ENCODE measurements around the gene ZNF716.

ZNF716 gene

DNA sequence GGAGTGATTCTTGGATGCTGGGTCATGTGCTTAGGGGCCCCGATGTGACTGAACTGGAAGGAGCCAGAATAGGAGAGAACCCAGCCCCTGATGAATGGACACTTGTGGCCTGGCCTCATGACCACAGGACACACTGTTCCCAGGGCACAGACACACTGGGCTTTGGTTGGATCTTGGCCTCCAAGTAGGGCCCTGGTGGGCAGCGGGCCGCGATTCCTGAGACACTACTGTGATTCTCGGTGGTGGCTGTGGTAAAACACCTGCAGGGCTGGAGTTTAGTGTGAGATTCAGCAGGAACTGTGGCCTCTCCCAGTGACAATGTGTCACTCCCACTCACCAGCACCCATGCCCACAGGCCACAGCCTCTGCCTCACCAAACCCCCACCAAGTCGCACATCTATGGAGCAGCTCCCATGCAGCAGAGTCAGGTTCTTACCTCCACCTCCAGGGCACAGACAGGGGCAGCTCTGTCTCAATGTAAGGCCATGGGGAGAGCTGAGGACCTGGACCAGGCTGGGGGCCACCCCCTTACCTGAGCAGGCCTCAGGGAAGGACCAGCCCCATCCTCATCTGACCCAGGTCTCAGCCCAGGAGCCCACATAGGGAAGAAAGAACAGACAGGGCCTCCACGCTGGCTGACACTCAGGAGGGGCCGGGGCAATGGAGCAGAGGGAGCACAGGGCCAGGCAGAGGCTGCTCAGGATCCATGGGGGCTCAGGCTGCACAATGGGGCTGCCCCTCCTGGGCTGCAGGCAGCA, 33.2 kb upstream of the ZNF716 start:
- DNase-seq (ENCODE audit: low read depth), result no peak
- TF ChIP-seq, protein P1, sequence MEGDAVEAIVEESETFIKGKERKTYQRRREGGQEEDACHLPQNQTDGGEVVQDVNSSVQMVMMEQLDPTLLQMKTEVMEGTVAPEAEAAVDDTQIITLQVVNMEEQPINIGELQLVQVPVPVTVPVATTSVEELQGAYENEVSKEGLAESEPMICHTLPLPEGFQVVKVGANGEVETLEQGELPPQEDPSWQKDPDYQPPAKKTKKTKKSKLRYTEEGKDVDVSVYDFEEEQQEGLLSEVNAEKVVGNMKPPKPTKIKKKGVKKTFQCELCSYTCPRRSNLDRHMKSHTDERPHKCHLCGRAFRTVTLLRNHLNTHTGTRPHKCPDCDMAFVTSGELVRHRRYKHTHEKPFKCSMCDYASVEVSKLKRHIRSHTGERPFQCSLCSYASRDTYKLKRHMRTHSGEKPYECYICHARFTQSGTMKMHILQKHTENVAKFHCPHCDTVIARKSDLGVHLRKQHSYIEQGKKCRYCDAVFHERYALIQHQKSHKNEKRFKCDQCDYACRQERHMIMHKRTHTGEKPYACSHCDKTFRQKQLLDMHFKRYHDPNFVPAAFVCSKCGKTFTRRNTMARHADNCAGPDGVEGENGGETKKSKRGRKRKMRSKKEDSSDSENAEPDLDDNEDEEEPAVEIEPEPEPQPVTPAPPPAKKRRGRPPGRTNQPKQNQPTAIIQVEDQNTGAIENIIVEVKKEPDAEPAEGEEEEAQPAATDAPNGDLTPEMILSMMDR (IDR thresholded peaks at IDR 0.05; ENCODE audit: low read depth, low read length, missing control alignments), result no peak
- H3K4me3 ChIP-seq (ENCODE audit: low read depth, low read length), result no peak overlapping the region

DNA sequence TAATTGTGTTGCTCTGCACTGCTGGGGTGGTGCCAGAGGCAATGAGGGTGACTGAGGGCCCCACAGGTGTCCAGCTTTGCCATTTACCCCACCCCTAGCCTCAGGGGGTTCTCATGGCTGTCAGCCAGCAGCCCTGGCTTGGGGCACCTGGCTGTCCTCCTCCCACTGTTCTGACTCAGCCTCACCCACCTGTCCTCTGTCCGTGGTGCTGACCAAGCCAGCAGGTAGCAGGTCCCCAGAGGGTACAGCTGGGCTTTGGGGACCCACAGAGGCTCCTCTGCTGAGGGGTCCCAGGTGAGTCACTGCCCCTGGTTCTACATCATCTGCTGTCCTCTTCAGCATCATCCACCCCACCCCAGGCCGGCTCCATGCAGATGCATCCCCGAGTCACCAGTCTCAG, 32.2 kb upstream of the ZNF716 start:
- no peak overlapping the region for H3K4me3 ChIP-seq (ENCODE audit: low read depth, low read length)
- no peak for DNase-seq (ENCODE audit: low read depth)
- TF ChIP-seq, protein P1 (IDR thresholded peaks at IDR 0.05; ENCODE audit: low read depth, low read length, missing control alignments), result no peak

DNA sequence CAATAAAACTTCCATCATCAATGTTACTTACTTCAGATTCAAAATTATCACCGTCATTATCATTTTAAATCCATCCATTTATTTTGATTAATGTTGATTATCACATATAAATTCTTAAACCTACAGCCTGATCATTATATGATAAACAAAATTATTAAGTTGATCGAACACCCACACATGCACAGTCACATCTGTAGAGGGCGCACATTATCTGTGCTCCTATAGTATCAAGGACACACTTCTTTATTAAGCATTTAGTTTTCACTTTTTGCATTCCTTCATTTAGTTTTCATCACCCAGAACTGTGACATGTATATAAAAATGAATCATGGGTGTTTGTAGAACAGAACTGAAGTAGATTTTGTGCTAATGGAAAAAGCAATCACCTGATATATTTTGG, 26.2 kb upstream of the ZNF716 start:
- TF ChIP-seq, protein P1 (IDR thresholded peaks at IDR 0.05; ENCODE audit: low read depth, low read length, missing control alignments), result no peak
- no peak overlapping the region for H3K4me3 ChIP-seq (ENCODE audit: low read depth, low read length)
- no peak for DNase-seq (ENCODE audit: low read depth)

DNA sequence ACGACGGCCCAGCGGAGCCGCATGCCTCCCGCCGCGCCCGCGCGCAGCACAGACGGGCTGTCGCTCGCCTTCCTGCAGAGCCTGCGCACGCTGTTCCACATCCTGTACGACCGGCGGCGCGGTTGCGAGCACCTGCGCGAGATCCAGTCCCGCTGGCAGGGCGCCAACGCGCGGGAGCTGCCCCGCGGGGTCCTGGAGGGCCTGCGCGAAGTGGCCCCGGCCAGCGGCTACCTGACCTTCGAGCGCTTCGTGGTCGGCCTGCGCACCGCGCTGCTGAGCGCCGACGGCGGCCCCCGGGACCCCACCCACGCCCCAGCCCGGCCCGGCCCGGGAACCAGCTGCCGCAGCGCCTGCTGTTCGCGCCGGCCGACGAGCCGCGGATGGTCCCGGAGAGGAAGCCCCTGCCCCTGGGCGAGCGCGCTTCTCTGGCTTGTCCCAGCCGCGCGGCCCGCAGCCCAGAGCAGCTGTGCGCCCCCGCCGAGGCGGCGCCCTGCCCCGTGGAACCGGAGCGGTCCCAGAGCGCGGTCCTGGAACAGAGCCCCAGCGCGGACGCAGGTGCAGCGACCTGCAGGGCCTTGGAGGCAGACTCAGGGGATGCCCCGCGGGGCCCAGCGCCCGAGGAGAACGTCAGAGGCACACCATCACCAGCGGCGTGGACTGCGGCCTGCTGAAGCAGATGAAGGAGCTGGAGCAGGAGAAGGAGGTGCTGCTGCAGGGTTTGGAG, 25.3 kb upstream of the ZNF716 start:
- TF ChIP-seq, protein P1 (IDR thresholded peaks at IDR 0.05; ENCODE audit: low read depth, low read length, missing control alignments), result no peak
- H3K4me3 ChIP-seq (ENCODE audit: low read depth, low read length), result no peak overlapping the region
- DNase-seq (ENCODE audit: low read depth), result no peak

DNA sequence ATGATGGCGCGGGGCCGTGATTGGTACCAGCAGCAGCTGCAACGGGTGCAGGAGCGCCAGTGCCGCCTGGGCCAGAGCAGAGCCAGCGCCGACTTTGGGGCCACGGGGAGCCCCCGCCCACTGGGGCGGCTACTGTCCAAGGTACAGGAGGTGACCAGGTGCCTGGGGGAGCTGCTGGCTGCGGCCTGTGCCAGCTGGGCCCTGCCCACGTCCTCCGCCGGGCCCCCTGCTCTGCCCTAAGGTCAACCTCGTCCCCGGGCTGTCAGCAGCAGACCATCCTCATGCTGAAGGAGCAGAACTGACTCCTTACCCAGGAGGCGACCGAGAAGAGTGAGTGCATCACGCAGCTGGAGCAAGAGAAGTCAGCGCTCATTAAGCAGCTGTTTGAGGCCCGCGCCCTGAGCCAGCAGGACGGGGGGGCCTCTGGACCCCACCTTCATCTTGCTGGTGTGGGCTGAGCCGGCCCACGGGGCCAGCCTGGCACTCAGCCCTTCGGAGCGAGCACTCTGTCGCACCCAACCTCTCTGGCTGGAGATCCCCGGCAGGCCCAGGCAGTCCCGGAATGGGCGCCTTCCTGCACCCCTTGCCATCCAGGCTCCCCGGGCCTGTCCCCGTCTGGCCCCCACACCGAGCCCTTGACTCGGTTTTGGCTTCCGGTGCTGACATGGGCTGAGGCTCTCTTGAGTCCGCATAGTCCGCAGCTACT, 24.6 kb upstream of the ZNF716 start:
- TF ChIP-seq, protein P1 (IDR thresholded peaks at IDR 0.05; ENCODE audit: low read depth, low read length, missing control alignments), result no peak
- no peak overlapping the region for H3K4me3 ChIP-seq (ENCODE audit: low read depth, low read length)
- no peak for DNase-seq (ENCODE audit: low read depth)

DNA sequence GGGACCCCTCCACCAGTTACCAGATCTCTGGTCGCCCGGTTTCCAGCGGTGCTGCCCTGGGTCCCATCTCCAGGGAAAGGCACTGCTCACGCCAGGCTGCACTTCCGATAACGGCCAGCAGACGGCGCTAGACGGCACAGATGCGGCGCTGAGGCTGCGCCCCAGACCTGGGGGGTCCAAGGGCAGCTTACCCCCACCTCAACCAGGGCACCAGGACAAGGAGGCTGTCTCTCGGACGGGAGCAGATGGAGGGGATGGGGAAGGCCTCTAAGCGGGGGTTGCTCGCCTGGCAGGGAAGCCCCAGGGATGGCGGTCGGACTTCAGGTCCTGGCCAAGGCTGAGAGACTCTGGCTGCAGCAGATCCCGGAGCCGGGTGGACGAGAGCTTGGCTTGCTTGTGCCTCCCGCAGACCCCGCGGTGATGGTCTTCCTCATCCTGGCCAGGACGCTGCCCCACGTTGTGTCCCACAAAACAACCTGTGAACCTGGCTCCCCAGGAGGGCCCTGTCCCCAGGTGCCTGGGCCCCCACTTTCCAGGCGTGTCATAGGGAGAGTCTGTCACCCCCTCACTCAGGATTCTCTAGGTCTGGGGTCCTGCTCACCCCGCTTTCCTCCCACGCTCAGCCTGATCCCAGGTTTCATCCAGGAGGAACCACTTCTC, 23.9 kb upstream of the ZNF716 start:
- TF ChIP-seq, protein P1 (IDR thresholded peaks at IDR 0.05; ENCODE audit: low read depth, low read length, missing control alignments), result peak; percentile 49
- DNase-seq (ENCODE audit: low read depth), result no peak
- no peak overlapping the region for H3K4me3 ChIP-seq (ENCODE audit: low read depth, low read length)

Data from GM12864 (cell line).